Vagina (tissue), 2 donors: ENCODE measurements around the gene GALNT7.

Source experiments
- POLR2AphosphoS5 ChIP-seq, 2 donors: sonication (generic); formaldehyde crosslinking; IDR thresholded peaks; one replicate each; pipeline ENCODE4 v1.9.0; 2017; ENCODE audit warnings: antibody characterized with exemption in 2 of 2, mild to moderate bottlenecking in 2 of 2, low read depth in 1 of 2; ENCODE audit not compliant: insufficient read depth in 1 of 2
- TF ChIP-seq, protein P1 (sequence below), 3 experiments: fragments of 450-650 bp in 2 of 3; fragments of 200-600 bp in 1 of 3; sonication (generic) in 1 of 3; IDR thresholded peaks; one replicate each; pipeline ENCODE4 v1.5.1; 2017 to 2019; ENCODE audit warnings: antibody characterized with exemption in 3 of 3, mild to moderate bottlenecking in 2 of 3, moderate library complexity in 2 of 3

DNA sequence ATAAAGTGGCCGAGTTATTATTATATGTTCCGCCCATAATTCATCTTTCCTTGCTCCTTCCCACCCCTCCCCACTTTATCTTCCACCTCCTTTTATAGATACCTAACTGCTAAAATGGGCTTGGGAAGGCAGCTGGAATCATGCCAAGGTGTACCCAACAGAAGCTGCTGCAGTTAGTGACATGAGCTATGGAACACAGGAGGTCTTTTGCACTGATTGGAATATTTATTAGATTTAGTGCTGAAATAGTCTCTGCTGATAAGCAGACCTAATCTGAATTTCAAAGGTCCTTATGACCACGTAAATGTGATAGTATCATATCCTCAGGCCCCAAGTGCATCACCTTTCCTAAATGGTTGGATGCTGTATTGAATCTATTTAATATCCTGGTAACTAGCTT, 100.7 kb downstream of the GALNT7 start:
- no peak for TF ChIP-seq POLR2AphosphoS5 (IDR thresholded peaks at IDR 0.05; ENCODE audit: insufficient read depth in 1 of 2, low read depth in 1 of 2)
- TF ChIP-seq, protein P1, sequence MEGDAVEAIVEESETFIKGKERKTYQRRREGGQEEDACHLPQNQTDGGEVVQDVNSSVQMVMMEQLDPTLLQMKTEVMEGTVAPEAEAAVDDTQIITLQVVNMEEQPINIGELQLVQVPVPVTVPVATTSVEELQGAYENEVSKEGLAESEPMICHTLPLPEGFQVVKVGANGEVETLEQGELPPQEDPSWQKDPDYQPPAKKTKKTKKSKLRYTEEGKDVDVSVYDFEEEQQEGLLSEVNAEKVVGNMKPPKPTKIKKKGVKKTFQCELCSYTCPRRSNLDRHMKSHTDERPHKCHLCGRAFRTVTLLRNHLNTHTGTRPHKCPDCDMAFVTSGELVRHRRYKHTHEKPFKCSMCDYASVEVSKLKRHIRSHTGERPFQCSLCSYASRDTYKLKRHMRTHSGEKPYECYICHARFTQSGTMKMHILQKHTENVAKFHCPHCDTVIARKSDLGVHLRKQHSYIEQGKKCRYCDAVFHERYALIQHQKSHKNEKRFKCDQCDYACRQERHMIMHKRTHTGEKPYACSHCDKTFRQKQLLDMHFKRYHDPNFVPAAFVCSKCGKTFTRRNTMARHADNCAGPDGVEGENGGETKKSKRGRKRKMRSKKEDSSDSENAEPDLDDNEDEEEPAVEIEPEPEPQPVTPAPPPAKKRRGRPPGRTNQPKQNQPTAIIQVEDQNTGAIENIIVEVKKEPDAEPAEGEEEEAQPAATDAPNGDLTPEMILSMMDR (IDR thresholded peaks at IDR 0.05) = no peak
